Gastrocnemius medialis (tissue), 4 donors: ENCODE data around the gene PLCB1.

Experiments used
- POLR2A ChIP-seq, 2 donors: fragments of 450-650 bp; IDR thresholded peaks; one replicate each; pipeline ENCODE4 v1.6.1; 2017; ENCODE audit warnings: antibody characterized with exemption in 2 of 2, mild to moderate bottlenecking in 2 of 2, moderate library complexity in 2 of 2
- TF ChIP-seq, protein P1 (sequence below), 5 experiments: fragments of 450-650 bp in 3 of 5; fragments of 200-600 bp in 2 of 5; sonication (generic) in 2 of 5; IDR thresholded peaks in 4 of 5; conservative IDR thresholded peaks in 1 of 5; 1 replicate in 4 of 5; 2 replicates in 1 of 5; pipeline ENCODE4 v1.5.1; 2016 to 2019; ENCODE audit warnings: antibody characterized with exemption in 5 of 5, mild to moderate bottlenecking in 3 of 5, moderate library complexity in 3 of 5

DNA sequence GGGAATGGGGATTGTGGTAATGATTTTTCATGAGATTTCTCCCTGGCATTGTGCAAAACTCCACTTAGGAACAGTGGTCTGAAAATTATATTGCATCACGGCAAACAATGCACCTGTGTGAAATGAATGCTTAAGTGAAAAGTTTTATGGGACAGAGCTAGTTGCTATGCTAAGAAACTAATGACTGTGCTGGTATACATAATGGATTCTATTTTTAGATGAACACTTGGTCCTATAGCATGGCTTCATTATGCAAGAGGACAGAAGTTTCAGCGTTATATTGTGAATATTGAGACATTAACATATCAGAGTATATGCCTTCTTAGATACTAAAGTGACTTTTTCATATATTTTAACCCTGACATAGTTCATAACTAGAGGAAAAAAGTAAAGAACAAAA, 30.5 kb downstream of the PLCB1 start:
- TF ChIP-seq, protein P1, sequence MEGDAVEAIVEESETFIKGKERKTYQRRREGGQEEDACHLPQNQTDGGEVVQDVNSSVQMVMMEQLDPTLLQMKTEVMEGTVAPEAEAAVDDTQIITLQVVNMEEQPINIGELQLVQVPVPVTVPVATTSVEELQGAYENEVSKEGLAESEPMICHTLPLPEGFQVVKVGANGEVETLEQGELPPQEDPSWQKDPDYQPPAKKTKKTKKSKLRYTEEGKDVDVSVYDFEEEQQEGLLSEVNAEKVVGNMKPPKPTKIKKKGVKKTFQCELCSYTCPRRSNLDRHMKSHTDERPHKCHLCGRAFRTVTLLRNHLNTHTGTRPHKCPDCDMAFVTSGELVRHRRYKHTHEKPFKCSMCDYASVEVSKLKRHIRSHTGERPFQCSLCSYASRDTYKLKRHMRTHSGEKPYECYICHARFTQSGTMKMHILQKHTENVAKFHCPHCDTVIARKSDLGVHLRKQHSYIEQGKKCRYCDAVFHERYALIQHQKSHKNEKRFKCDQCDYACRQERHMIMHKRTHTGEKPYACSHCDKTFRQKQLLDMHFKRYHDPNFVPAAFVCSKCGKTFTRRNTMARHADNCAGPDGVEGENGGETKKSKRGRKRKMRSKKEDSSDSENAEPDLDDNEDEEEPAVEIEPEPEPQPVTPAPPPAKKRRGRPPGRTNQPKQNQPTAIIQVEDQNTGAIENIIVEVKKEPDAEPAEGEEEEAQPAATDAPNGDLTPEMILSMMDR (IDR thresholded peaks at IDR 0.05 in 4 of 5, conservative IDR thresholded peaks at IDR 0.05 in 1 of 5), result no peak
- TF ChIP-seq POLR2A (IDR thresholded peaks at IDR 0.05), result no peak
